Stimulated activated CD4-positive, alpha-beta T cell treated with anti-CD3 and anti-CD28 coated beads, Interleukin-12 subunit alpha, Interleukin-12 subunit beta, amount 100 ng/mL, for 4 hours (primary cell): ENCODE data around the gene AMD1.
"Not testable (repeated sequence)": the region's sequence is repeated elsewhere in the genome, so short reads cannot be mapped to it uniquely, and the experiment has no call there.

Experiments used
- DNase-seq: peaks from one replicate; pipeline ENCODE4 v3.0.0-alpha.2; 2020

The AMD1 gene

DNA sequence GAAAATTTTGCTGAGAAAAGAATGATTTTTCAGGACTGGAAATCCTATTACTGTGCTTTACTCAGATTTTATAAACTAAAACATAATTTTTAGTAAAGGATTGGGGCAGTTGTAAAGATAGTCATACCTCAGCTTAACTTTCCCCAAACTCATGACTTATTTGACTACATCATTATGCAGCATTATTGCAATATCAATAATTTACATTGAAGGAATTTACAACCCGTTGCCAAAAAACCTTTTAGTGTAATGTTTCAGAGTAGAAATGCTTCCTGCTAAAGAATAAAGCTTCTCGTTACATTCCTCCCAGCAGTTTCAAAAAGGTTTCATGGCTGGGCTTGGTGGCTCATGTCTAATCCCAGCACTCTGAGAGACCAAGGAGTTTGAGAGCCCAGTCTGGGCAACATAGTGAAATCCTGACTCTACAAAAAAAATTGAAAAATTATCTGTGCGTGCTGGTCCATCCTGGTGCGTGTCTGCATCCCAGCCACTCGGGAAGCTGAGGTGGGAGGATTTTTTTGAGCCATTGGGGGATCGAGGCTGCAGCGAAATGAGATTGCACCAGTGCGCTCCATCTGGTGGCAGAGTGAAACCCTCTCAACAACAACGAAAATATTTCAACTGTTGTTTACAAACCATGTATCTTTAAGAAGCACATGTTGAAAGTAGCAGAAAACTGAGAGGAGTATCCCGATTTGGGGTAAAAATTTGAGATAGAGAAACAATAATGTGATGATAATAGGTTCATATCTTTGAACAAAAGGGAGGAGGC lies 4.4 kb downstream of the AMD1 start:
- DNase-seq = no peak

DNA sequence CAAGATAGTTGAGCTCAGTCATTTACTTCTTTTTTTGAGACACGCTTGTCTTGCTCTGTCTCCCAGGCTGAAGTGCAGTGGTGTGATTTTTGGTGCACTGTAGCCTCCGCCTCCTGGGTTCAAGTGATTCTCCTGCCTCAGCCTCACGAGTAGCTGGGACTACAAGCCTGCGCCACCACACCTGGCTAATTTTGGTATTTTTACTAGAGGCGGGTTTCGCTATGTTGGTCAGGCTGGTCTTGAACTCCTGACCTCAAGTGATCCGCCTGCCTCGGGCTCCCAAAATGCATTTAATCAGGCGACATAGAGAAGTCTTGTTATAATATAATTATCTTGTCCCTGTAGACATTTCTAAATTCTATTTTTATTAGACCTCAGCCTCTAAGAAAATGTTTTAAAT lies 6.1 kb downstream of the AMD1 start:
- DNase-seq = no peak

DNA sequence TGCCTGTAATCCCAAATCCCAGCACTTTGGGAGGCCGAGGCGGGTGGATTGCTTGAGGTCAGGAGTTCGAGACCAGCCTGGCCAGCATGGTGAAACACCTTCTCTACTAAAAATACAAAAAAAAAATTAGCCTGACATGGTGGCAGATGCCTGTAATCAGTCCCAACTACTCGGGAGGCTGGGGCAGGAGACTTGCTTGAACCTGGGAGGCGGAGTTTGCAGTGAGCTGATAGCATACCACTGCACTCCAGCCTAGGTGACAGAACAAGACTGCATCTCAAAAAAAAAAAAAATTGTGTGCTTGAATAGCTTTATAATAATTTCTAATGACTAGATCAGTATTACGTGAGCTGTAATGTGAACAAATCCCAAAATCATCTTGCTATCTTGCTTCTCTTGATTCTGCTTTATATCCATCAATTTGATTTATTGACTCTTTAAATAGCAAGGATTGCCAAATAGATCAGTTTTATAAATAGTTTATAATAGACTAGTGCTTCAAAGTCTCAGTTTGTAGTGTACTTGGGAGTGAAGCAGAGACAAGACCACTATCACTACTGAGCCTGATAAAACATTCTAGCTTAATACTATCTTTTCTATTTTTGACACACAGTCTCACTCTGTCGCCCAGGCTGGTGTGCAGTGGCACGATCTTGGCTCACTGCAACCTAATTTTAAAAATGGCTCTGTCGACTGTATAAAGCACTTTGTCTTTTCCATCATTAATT lies 7.1 kb downstream of the AMD1 start:
- DNase-seq = no peak

DNA sequence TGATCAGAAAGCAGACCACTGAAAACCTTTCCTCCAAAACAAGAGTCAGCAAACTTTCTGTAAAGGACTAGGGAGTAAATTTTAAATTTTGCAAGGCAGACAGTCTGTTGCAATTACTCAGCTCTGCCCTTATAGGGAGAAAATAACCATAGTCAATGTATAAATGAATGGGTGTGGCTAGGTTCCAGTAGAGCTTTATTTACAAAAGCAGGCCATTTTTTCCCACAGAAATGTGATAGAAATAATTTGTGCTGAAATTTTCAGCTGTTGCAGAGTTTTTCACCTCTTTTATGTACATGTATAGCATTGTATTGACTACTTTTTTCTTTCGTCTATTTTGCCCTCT lies 7.7 kb downstream of the AMD1 start:
- DNase-seq = no peak

DNA sequence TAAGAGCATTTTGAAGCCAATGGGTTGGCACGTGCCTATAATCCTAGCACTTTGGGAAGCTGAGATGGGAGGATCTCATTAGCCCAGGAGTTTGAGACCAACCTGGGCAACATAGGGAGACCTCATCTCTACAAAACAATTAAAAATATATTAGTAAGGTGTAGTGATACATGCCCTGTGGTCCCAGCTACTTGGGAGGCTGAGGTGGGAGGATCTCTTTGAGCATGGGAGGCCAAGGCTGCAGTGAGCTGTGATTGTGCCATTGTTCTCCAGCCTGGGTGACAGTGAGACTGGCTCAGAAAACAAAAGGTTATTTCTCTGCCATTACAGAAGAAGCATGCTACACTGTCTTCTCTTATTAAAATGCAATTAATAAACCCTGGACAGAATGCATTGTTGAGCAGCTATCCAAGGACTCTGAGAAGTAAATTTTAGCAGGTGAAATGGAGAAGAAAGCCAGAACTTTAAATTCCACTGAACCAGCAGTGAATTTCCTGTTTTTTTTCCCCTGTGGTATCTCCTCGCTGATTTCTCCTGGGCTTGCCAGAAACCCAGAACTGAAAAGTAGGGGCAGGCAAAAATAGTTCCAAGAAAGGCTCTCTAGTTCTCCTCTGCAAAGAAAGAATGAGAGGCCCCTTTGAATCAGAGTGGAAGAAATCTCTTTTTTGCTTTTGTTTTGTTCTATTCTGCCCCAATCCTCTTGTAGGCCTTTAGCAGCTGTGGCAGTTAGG lies 8.4 kb downstream of the AMD1 start:
- DNase-seq = no peak

- no peak for DNase-seq
Measured at GRCh38 chr6:110884321-110884720, 9.7 kb downstream of the AMD1 start.

DNA sequence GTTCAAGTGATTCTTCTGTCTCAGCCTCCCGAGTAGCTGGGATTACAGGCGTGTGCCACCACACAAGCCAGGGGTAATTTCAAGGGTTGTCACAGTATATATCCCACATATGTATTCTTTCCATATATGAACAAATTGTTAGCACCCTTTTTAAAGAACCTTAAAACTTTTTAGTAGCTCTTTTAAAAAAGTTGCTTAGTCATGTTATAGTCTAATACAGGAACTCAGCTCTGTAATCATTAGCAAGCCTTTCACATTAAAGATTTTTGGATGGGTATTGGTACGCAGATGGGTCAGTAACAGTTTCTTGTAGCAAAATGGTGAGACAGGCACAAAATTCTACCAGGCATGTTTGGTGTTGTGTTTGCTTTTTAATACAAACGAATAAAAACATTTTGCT lies 10.9 kb downstream of the AMD1 start:
- no peak for DNase-seq

GRCh38 chr6:110886555-110887167 lies 12.1 kb downstream of the AMD1 start:
- no peak for DNase-seq

GRCh38 chr6:110890288-110890687 lies 15.7 kb downstream of the AMD1 start:
- no peak for DNase-seq

- no peak for DNase-seq
Measured at GRCh38 chr6:110895907-110896608, 21.5 kb downstream of the AMD1 start.

- DNase-seq = no peak
Measured at GRCh38 chr6:110897433-110897832, 22.8 kb downstream of the AMD1 start.

GRCh38 chr6:110898111-110898510 lies 23.5 kb downstream of the AMD1 start:
- DNase-seq = no peak

DNA sequence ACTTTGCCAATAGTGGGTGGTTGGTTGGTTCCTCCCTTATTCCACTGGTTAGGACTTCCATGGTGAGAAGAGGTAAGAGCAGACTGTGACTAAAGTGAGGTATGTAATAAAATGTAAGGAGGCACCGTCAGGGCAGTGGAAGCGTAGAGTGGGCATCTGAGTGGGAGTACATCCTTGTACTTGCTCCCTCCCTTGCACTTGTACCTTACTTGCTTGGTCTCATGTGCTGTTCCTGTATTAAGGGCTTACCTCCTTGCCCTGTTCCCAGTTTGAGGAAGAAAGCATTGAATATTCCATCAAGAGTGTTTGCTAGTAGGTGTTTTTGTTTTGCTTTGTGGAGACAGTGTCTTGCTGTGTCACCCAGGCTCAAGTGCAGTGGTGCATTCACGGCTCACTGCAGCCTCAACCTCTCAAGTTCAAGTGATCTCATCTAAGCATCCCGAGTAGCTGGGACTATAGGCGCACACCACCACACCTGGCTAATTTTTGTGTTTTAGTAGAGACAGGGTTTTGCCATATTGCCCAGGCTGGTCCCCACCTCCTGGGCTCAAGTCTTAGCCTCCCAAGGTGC lies 25.5 kb downstream of the AMD1 start:
- DNase-seq = no peak

- DNase-seq = not testable (repeated sequence)
Measured at GRCh38 chr6:110901601-110902000, 27.0 kb downstream of the AMD1 start.

DNA sequence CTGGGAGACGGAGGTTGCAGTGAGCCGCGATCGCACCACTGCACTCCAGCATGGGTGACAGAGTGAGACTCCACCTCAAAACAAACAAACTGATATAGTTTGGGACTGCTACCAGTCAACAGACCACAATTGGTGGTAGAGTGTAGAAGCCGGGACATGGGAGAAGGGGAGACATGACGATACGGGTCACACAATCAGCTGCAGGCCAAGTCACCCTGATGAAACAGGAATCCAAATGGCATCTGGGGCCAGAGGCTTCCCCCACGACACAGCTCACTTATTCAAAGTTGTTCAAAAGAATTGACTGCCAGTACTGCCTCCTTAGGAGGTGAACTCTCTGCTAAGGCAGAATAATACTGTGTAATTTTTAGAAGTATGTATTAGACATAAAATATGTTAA lies 27.5 kb downstream of the AMD1 start:
- DNase-seq = no peak

DNA sequence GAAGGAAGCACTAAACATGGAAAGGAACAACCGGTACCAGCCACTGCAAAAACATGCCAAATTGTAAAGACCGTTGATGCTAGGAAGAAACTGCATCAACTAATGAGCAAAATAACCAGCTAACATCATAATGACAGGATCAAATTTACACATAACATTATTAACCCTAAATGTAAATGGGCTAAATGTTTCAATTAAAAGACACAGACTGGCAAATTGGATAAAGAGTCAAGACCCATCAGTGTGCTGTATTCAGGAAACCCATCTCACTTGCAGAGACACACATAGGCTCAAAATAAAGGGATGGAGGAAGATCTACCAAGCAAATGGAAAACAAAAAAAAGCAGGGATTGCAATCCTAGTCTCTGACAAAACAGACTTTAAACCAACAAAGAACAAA lies 31.7 kb downstream of the AMD1 start:
- DNase-seq = not testable (repeated sequence)

- no peak for DNase-seq
Measured at GRCh38 chr6:110930781-110931180, 56.2 kb downstream of the AMD1 start.

DNA sequence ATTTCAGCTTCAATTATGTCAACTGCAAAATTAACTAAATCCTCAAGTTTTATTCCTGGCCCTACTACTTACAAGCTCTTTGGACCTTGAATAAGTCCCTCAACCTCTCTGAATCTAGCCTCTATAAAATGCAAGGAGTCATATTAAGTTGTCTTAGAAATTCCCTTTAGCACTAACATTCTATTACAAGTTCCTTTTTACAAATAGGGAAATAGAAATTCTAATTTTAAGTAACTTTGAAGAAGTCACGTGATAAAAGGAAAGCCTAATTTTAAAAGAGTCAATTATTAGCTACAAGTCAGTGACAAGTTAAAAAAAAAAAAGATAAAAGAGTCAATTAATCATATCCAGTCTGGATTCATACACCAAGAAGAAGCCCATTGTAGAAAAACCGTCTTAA lies 59.3 kb downstream of the AMD1 start:
- no peak for DNase-seq

GRCh38 chr6:110934381-110934898 lies 59.9 kb downstream of the AMD1 start:
- no peak for DNase-seq

DNA sequence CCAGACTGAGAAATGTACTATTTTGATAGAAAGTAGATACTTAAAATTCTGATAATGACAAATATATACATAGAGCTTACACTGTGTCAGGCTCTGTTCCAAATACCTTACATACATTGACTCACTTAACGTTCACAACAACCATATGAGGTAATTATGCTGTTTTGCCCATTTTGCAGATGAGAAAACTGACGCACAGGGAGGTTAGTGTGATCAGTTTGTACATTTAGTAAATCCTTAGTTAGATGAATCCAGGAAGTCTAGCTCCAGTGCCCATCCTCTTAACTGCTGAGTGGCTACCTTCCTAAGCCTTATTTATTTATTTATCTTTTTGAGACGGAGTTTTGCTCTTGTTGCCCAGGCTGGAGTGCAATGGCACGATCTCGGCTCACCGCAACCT lies 60.6 kb downstream of the AMD1 start:
- DNase-seq = no peak

DNA sequence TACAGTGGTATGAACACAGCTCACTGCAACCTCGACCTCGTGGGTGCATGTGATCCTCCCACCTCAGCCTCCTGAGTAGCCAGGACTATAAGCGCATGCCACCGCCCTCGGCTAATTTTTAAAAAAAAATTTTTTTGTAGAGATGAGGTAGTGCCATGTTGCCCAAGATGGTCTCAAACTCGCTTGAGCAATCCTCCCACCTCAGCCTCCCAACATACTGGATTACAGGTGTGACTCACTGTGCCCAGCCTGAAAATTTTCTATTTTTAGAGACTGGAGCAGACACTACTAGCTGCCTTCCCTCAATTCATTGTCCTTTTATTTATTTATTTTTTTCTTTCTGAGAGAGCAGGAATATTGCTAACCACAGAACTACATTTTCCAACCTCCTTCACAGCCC lies 63.6 kb downstream of the AMD1 start:
- DNase-seq = no peak
